Measurements from ENCODE around the gene TMC1. TPM values are rescaled to one million over a fixed set of nuclear protein-coding genes. Genes with fewer than 3 reads are reported as not detected.
A peak's percentile ranks its signal among the peaks of the same experiment; 100 is the strongest.

TMC1 gene
- total RNA-seq, 2 experiments from 2014 or later: not detected

GRCh38 chr9:72589667-72590521 lies 68.5 kb downstream of the TMC1 start:
- Mint-ChIP-seq H3K27ac (no peak overlapping the region), H3K36me3 (peaks cover 1% of the 10 kb centered on the region), H3K9me3 (peaks cover 4% of the 10 kb centered on the region), H3K4me3 (no peak overlapping the region), H3K4me1 (peaks cover 31% of the 10 kb centered on the region), H3K27me3 (peaks cover 3% of the 10 kb centered on the region)
- ATAC-seq (ENCODE audit: low read depth) (peak; percentile 27), DNase-seq (no peak)
- POLR2A ChIA-PET: interaction anchor here (1.0 kb wide), 1 partner anchor 225 kb away, joined by 4 read pairs; the partner anchor contains the start of gene ZFAND5

GRCh38 chr9:72590824-72591223 lies 69.4 kb downstream of the TMC1 start:
- Mint-ChIP-seq H3K4me3 (no peak overlapping the region), H3K27me3 (peaks cover 3% of the 10 kb centered on the region), H3K4me1 (peaks cover 26% of the 10 kb centered on the region), H3K9me3 (no peaks in the 10 kb centered on the region), H3K36me3 (no peaks in the 10 kb centered on the region), H3K27ac (no peak overlapping the region)
- DNase-seq: no peak
- no peak for ATAC-seq (ENCODE audit: low read depth)
- POLR2A ChIA-PET: no interaction called here

DNA sequence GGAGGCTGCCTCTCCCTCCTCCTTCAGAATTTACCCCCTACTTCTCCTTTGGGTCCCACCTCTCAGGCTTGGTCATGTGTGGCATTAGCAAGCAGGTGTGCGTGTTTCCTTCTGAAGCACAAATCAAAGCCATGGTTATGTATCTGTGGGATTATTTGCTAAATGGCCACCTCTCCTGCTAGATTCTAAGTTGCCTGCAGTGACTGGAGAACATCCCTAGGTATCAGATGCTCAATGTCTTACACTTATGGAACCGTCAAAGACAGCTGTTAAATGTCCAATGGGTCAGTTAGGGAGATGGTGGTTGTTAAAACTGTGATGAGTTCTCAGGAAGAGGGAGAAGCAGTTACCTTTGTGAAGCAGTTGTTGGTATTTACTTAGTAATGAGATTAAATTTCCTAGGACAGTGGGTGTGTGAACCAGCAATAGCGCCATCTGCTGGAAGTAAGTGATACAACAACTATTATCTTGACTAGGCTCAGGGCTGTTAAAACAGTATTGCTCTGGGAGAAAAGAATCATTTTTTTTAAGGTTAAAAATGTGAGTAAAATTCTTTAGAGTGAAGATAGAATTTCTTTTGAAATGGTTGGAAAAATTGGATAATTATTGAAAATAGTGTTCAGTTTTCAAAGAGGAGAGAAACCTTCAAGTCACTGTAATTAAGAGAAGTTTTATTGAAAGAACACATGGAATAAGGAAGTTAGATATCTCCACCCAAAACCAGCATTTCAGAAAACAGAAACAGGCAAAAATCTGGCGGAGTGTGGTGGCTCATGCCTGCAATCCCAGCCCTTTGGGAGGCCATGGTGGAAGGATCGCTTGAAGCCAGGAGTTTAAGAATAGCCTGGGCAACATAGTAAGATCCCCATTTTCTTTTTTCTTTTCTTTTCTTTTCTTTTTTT lies 71.3 kb downstream of the TMC1 start:
- Mint-ChIP-seq H3K4me1 (peaks cover 19% of the 10 kb centered on the region), H3K27me3 (peaks cover 3% of the 10 kb centered on the region), H3K27ac (no peak overlapping the region), H3K36me3 (no peaks in the 10 kb centered on the region), H3K9me3 (no peaks in the 10 kb centered on the region), H3K4me3 (no peak overlapping the region)
- DNase-seq: no peak
- peak; percentile 61 for ATAC-seq (ENCODE audit: low read depth)
- POLR2A ChIA-PET: no interaction called here

DNA sequence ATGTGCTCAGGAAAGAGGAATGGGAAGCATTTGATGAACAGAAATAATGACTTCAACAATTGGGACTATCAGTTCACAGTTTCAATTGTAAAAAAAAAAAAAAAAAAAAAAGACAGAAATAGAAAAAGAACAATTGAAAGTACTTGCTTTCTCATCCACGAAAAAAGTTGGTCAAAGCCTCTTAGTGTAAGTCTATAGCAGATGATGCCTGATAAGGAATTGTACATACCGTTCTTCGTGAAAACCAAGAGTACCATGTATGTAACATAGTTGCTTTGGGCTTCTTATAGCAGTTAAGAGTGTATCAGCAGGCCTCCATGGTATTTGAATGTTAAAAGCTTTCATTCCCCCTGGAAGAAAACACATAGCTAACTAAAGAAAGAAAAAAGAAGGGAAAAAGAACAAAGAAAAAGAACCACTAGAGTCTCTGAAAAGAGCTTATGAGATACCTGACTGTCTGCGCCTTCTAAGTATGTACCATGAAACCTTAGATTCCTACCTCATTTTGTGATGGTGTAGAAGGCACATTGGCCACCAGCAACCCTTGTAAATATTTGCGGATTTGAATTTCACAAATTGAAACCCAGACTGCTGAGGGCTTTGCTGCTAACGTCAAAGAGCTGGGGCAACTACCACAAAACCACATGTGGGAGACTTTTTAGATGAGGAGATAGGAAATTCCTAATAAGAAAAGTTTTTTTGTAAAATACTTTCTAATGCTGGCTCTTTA lies 75.2 kb downstream of the TMC1 start:
- POLR2A ChIA-PET: interaction anchor here (0.7 kb wide), 1 partner anchor 13 kb away, joined by 4 read pairs; no protein-coding TSS in a partner anchor
- peaks cover 8% of the 10 kb centered on the region for H3K4me1 Mint-ChIP-seq
- no peaks in the 10 kb centered on the region for H3K9me3 Mint-ChIP-seq
- H3K27me3 Mint-ChIP-seq: peaks cover 5% of the 10 kb centered on the region
- DNase-seq: no peak
- H3K4me3 Mint-ChIP-seq: no peak overlapping the region
- no peak for ATAC-seq (ENCODE audit: low read depth)
- no peaks in the 10 kb centered on the region for H3K36me3 Mint-ChIP-seq
- H3K27ac Mint-ChIP-seq: no peak overlapping the region

- no peaks in the 10 kb centered on the region for H3K9me3 Mint-ChIP-seq
- no peak for DNase-seq
- peaks cover 8% of the 10 kb centered on the region for H3K4me1 Mint-ChIP-seq
- H3K4me3 Mint-ChIP-seq: no peak overlapping the region
- POLR2A ChIA-PET: no interaction called here
- no peaks in the 10 kb centered on the region for H3K36me3 Mint-ChIP-seq
- ATAC-seq (ENCODE audit: low read depth): no peak
- H3K27ac Mint-ChIP-seq: no peak overlapping the region
- peaks cover 5% of the 10 kb centered on the region for H3K27me3 Mint-ChIP-seq
Measured at GRCh38 chr9:72597181-72597517, 75.7 kb downstream of the TMC1 start.

- Mint-ChIP-seq H3K36me3 (no peaks in the 10 kb centered on the region), H3K4me3 (no peak overlapping the region)
Measured at GRCh38 chr9:72597601-72598000, 76.2 kb downstream of the TMC1 start.

GRCh38 chr9:72598639-72599038 lies 77.2 kb downstream of the TMC1 start:
- Mint-ChIP-seq H3K27ac (no peak overlapping the region), H3K36me3 (no peaks in the 10 kb centered on the region), H3K4me1 (peaks cover 4% of the 10 kb centered on the region), H3K9me3 (no peaks in the 10 kb centered on the region), H3K27me3 (peaks cover 5% of the 10 kb centered on the region), H3K4me3 (no peak overlapping the region)
- DNase-seq (no peak), ATAC-seq (ENCODE audit: low read depth) (no peak)
- POLR2A ChIA-PET: no interaction called here

More at GRCh38 chr9:72597601-72598000, 76.2 kb downstream of the TMC1 start:
- Mint-ChIP-seq H3K27me3 (peaks cover 5% of the 10 kb centered on the region), H3K27ac (no peak overlapping the region), H3K9me3 (no peaks in the 10 kb centered on the region), H3K4me1 (peaks cover 7% of the 10 kb centered on the region)
- POLR2A ChIA-PET: no interaction called here
- DNase-seq (no peak), ATAC-seq (ENCODE audit: low read depth) (no peak)

- peaks cover 4% of the 10 kb centered on the region for H3K4me1 Mint-ChIP-seq
- ATAC-seq (ENCODE audit: low read depth) (no peak), DNase-seq (no peak)
- H3K27ac Mint-ChIP-seq: no peak overlapping the region
- no peaks in the 10 kb centered on the region for H3K9me3 Mint-ChIP-seq
- no peak overlapping the region for H3K4me3 Mint-ChIP-seq
- H3K36me3 Mint-ChIP-seq: no peaks in the 10 kb centered on the region
- POLR2A ChIA-PET: no interaction called here
- peaks cover 2% of the 10 kb centered on the region for H3K27me3 Mint-ChIP-seq
Measured at GRCh38 chr9:72599874-72600534, 78.6 kb downstream of the TMC1 start.

DNA sequence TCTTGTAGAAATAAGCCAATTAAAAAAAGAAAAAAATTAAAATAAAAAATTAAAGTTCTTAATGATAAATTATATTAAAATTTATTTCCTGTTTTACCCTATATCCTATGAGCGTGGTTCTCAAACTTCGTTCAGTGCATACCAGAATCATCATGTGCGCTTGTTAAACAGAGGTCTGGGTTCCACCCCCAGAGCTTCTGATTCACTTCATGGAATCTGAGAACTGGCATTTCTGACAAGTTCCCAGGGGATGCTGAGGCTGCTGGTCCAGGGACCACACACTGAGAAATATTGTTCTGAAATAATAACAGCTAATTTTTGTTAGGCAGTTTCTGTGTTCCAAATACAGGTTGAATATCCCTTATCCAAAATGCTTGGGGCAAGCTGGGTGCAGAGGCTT lies 79.3 kb downstream of the TMC1 start:
- DNase-seq (no peak), ATAC-seq (ENCODE audit: low read depth) (no peak)
- peaks cover 2% of the 10 kb centered on the region for H3K27me3 Mint-ChIP-seq
- no peaks in the 10 kb centered on the region for H3K36me3 Mint-ChIP-seq
- no peak overlapping the region for H3K4me3 Mint-ChIP-seq
- POLR2A ChIA-PET: no interaction called here
- H3K9me3 Mint-ChIP-seq: no peaks in the 10 kb centered on the region
- H3K4me1 Mint-ChIP-seq: peaks cover 4% of the 10 kb centered on the region
- no peak overlapping the region for H3K27ac Mint-ChIP-seq

DNA sequence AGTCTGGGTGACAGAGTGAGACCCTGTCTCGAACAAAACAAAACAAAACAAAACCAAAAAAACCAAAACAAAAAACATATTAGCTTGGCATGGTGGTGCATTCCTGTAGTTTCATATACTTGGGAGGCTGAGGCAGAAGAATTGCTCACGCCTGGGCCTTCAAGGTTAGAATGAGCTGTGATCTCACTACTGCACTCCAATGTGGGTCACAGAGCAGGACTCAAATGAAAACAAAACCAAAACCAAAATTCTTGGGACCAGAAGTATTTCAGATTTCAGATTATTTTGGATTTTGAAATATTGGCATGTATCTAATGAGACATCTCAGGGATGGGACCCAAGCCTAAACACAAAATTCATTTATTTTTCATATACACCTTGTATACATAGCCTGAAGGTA lies 80.2 kb downstream of the TMC1 start:
- Mint-ChIP-seq H3K27me3 (peaks cover 2% of the 10 kb centered on the region), H3K4me1 (peaks cover 3% of the 10 kb centered on the region), H3K4me3 (no peak overlapping the region), H3K36me3 (no peaks in the 10 kb centered on the region), H3K9me3 (no peaks in the 10 kb centered on the region), H3K27ac (no peak overlapping the region)
- POLR2A ChIA-PET: no interaction called here
- DNase-seq (no peak), ATAC-seq (ENCODE audit: low read depth) (no peak)

GRCh38 chr9:72612449-72612848 lies 91.0 kb downstream of the TMC1 start:
- Mint-ChIP-seq H3K27me3 (peaks cover 7% of the 10 kb centered on the region), H3K4me3 (no peak overlapping the region), H3K36me3 (no peaks in the 10 kb centered on the region), H3K27ac (no peak overlapping the region), H3K4me1 (no peaks in the 10 kb centered on the region), H3K9me3 (no peaks in the 10 kb centered on the region)
- ATAC-seq (ENCODE audit: low read depth) (no peak), DNase-seq (no peak)
- POLR2A ChIA-PET: interaction anchor here (0.7 kb wide), 1 partner anchor 276 kb away, joined by 3 read pairs; no protein-coding TSS in a partner anchor

- POLR2A ChIA-PET: no interaction called here
- no peaks in the 10 kb centered on the region for H3K36me3 Mint-ChIP-seq
- no peak overlapping the region for H3K4me3 Mint-ChIP-seq
- DNase-seq (no peak), ATAC-seq (ENCODE audit: low read depth) (no peak)
- H3K9me3 Mint-ChIP-seq: no peaks in the 10 kb centered on the region
- H3K27ac Mint-ChIP-seq: no peak overlapping the region
- peaks cover 7% of the 10 kb centered on the region for H3K27me3 Mint-ChIP-seq
- no peaks in the 10 kb centered on the region for H3K4me1 Mint-ChIP-seq
Measured at GRCh38 chr9:72614067-72614466, 92.7 kb downstream of the TMC1 start.

- Mint-ChIP-seq H3K27ac (no peak overlapping the region), H3K9me3 (no peaks in the 10 kb centered on the region), H3K4me1 (no peaks in the 10 kb centered on the region), H3K27me3 (peaks cover 5% of the 10 kb centered on the region), H3K36me3 (no peaks in the 10 kb centered on the region), H3K4me3 (no peak overlapping the region)
- DNase-seq: no peak
- ATAC-seq (ENCODE audit: low read depth): no peak
- POLR2A ChIA-PET: no interaction called here
Measured at GRCh38 chr9:72615931-72616330, 94.5 kb downstream of the TMC1 start.
